Measurements from ENCODE around the gene CLK4. TPM values are rescaled to one million over a fixed set of nuclear protein-coding genes. Genes with fewer than 3 reads are reported as not detected.

Gene CLK4
- total and polyA plus RNA-seq, 2 experiments from 2014 or later = 15.3 to 18.1 TPM

GRCh38 chr5:178572617-178573016 lies 54.2 kb downstream of the CLK4 start:
- H3K27ac ChIP-seq (ENCODE audit: low read depth) = no peak overlapping the region
- no peaks in the 10 kb centered on the region for H4K20me1 ChIP-seq (replicated peaks; ENCODE audit: insufficient read depth)
- no peak for ATAC-seq
- no peaks in the 10 kb centered on the region for H3F3A ChIP-seq (replicated peaks; ENCODE audit: low read depth)
- peaks cover 16% of the 10 kb centered on the region for H3K27me3 ChIP-seq (ENCODE audit: insufficient read depth)
- Mint-ChIP-seq H3K36me3 (ENCODE audit: low read depth) (peaks cover 14% of the 10 kb centered on the region; the same call in 2 of the 3 replicates), H3K4me1 (0 out of 3 replicates have a peak, but pooled peaks cover 4% of the 10 kb centered on the region), H3K27me3 (ENCODE audit: insufficient read depth, low read depth, poor library complexity) (peaks cover 22% of the 10 kb centered on the region), H3K9me3 (peaks cover 19% of the 10 kb centered on the region), H3K27ac (no peak overlapping the region), H3K4me3 (no peak overlapping the region)
- no peaks in the 10 kb centered on the region for H3K4me1 ChIP-seq (ENCODE audit: insufficient read depth)
- TF ChIP-seq POLR2AphosphoS5 (IDR thresholded peaks at IDR 0.05; ENCODE audit: low read depth) = no peak
- no peak for TF ChIP-seq ZNF331 (CRISPR knock-in tag; IDR thresholded peaks at IDR 0.05; ENCODE audit: low read depth)
- no peak for TF ChIP-seq ZNF462 (CRISPR knock-in tag; IDR thresholded peaks at IDR 0.05)
- no peak for TF ChIP-seq JUNB (IDR thresholded peaks at IDR 0.05; ENCODE audit: unreplicated experiment)
- no peak for TF ChIP-seq EZH2phosphoT487 (IDR thresholded peaks at IDR 0.05; ENCODE audit: unreplicated experiment)
- TF ChIP-seq CREB1 (CRISPR knock-in tag; IDR thresholded peaks at IDR 0.05; ENCODE audit: low read depth) = no peak
- TF ChIP-seq ZNF114 (CRISPR knock-in tag; IDR thresholded peaks at IDR 0.05) = no peak
- TF ChIP-seq STAT1 (IDR thresholded peaks at IDR 0.05; ENCODE audit: unreplicated experiment) = no peak
- TF ChIP-seq EZH2 (IDR thresholded peaks at IDR 0.05; ENCODE audit: low read depth, unreplicated experiment) = no peak
- no peak for TF ChIP-seq ETS1 (IDR thresholded peaks at IDR 0.05)
- no peak for TF ChIP-seq CTCF (conservative IDR thresholded peaks at IDR 0.05; ENCODE audit: low read depth in 2 of 2)
- no peak overlapping the region for H2AFZ ChIP-seq
- no peak for DNase-seq (ENCODE audit: low spot score)
- no peaks in the 10 kb centered on the region; the same call in none of the 2 replicates for H3K79me2 ChIP-seq (replicated peaks; ENCODE audit: insufficient read depth)
- peaks cover 5% of the 10 kb centered on the region; the same call in 1 of the 2 replicates for H3K9me2 ChIP-seq (ENCODE audit: insufficient read depth)
- no peak overlapping the region for H3K4me2 ChIP-seq
- no peak overlapping the region for H3K4me3 ChIP-seq
- no peaks in the 10 kb centered on the region for H3K36me3 ChIP-seq (ENCODE audit: insufficient read depth)

Measured in GM23338 (cell line).